NCI-H524 treated with DMSO at 0.1 percent for 48 hours (cell line): ENCODE measurements around the gene PEMT.

ENCODE experiments used
- DNase-seq: peaks from one replicate; lab custom pipeline; 2025; lab: John Stamatoyannopoulos, UW

The PEMT gene

DNA sequence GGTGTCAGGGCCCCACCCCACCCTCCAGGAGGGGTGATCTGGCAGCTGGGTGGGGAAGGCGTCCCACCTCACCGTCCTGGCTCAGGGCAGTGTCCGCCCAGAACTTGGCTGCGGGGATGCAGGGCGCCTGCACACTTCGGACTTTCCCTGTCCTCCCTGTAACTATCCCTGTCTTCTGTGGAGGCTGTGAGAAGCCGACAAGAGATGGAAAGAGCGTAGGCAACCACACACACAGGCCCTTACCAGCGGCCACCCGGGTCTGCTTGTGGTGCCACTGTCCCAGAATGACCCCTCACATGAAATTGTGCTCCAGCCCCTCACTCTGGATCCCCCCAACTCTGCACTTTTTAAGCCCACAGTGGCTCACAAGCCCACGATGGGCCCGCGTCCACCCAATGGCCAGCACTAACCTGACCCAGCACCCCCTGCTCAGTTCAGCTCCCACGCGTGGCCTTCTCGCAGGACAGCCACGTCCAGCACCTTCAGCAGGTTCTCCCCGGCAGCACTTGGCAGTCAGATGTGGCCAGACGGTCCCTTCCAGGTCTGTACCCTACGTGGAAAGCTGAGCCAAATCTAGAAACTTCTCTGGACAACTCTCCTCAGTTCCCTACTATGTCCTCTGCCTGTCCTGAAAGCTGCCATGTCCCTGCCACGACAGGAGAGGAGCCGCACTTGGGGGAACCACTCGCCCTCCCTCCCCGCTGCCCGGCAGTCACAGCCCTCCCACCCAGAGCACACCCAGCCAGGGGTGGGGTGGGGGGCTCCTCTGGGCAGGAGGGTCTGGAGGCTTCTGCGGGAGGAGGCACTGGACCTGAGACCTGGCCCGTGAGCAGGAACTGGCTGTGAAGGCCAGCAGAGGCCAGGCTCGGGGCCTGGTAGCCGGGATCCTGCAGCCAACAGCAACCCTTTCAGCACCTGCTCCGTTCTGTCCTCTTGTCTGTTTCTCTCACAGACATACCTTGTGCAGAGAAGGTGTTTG lies 38.0 kb downstream of the PEMT start:
- no peak for DNase-seq

DNA sequence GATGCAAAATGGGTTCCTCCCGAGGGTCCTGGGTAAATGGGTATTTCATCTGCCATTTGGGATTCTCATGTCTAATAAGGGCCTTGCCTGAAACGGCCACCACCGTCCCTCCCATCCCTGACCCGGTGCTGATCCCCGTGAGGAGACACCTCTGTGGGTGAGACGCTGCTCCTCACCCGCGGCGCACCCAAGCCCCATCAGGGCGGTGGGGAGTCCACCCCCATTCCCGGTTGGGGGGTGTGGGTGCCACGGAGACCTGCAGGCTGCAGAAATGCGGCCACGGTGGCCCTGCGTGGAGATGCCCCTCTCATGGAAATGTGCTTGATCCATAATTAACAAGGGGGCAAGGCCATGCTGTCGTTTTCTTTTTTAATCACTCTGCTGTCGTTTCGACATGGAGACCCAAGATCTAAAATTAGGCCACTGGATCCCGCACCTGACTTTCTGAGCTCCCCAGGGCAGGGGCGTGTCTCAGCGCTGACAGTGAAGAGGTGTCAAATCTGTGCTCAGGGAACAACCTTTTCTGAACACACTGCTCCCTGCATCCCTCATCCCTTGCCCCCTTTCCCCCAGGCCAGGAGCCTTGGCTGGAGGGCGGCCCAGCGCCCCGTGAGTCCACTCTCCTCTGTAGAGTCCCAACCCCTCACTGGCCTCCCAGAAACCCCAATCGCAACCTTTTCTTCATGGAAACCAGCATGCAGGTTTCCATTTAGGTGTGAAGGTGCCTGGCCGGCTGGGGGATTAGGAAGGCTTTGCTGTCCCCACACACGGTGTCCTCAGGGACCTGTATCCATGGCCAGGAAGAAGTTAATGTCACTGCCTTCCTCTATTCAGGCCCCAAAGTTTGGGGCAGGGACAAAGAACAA lies 38.9 kb downstream of the PEMT start:
- DNase-seq: no peak

DNA sequence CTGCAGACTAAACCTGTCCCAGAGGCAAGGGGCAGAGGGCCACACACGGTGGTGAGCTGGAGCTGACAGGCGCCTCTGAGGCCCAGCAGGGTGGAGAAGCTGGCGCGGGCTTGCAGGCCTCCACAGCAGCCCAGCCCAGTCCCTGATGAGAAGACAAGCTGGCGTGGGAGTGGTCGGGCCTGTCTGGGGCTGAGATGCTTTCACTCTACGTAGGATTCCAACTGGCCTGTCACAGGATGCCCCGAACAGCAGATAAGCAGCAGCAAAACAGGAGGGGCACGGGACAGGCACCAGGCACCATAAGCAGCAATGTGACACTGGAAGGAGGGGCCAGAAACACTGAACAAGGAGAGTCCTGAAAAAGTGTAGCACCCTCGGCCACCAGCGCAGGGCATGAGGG lies 40.1 kb downstream of the PEMT start:
- no peak for DNase-seq

DNA sequence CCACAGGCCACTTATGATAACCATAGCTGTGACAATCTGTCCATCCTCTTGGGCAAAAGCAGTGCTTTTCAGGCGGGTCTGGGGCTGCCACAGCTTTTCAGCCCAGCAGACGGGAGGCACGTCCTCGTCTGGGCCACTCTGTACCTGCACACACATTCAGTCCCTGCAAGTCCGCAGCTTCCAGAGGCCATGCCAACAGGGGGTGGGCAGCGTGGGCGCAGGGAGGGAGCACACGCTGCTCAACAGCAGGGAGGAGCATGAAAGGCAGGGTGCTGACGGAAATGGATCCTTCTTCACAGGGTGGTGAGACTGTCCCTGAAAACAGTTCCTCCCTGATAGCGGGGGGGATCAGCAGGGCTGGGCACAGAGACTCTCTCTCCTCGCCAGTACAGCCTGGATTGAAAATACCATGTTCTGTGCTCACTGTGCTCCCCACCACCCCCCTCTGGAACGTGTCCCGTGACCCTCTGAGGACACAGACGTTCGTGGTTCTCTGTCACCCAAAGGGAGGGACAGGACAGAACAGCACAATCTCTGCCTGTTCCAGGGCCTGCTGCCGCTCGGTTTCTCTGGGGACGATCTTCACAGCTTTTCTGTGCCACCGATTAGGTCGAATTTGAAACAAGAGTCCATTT lies 41.7 kb downstream of the PEMT start:
- no peak for DNase-seq

DNA sequence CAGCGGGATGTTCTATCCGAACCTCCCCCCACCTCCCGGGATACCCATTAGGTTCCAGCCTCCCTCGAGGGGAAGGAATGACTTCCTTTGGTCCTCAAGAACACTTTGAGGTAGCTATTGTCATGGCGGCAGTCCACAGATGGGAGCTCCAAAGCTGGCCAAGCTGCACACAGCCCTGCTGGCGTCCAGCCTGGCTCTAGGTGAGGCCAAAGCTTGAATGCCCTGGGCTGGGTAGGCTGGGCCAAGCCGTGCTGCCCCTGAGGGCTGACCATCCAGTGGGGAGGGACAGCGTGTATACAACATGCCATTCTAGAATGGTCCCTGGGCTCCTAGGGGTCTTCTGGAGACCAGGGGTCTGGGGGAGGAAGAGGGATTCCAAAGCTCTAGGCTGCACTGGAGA lies 43.5 kb downstream of the PEMT start:
- DNase-seq: no peak

DNA sequence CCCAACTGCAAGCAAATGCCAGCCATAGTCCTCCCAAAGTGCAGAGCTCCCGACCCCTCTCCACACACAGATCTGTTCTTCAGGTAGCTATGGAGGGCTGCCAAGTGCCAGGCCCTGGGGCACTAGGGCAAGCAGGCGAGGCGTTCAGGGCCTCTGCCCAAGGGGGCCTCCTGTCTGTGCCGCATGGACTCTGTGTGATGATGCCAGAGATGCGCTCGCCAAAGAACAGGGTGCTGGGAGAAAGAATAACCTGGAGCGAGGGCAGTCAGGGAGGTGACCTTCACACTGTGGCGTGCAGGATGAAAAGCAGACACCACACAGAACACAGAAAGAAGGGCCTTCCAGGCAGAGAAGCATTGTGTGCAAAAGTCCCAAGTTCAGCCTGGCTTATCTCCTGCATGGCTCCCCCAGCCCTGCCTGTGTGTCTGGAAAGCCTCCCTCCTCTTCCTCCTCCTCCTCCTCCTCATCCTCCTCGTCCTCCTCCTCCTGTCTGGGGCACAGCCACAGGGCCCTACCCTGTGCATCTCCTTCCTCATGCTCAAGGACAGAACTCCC lies 44.2 kb downstream of the PEMT start:
- DNase-seq: no peak

DNA sequence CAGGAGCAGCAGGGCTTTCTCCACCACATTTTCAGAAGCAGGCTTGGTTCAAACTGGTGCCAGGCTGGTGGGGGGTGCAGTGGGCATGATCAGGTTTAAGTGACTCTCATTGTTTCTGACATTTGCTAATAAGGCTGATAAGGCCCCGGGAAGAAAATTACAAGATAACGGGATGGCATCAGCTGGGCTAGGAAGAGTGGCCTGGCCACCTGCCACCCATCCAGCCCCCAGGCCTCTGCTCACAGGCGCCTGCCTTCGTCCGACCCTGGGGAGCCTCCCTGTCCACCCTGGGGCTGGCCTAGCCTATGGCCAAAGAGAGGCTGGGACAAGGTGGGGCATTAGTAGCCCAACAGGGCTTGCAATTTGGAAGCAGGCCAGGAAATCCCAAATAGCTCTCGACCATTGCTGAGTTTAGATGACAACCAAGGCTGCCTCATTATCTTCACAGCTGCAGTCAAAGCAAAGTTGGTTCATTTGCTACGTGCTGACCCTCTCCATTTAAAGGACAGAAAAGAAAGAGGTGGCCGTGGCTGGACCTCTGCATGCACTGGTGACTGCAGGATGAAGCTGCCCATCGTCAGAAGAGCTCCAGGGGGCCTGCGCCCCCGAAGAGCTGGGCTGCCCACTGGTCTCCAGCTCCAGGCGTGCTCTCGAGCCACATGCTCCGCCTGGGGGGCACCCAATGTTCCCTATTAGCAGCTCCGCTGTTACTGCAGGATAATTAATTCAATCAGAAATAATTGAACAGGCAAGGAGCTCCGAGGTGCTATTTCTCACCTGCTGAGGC lies 44.9 kb downstream of the PEMT start:
- DNase-seq: no peak

DNA sequence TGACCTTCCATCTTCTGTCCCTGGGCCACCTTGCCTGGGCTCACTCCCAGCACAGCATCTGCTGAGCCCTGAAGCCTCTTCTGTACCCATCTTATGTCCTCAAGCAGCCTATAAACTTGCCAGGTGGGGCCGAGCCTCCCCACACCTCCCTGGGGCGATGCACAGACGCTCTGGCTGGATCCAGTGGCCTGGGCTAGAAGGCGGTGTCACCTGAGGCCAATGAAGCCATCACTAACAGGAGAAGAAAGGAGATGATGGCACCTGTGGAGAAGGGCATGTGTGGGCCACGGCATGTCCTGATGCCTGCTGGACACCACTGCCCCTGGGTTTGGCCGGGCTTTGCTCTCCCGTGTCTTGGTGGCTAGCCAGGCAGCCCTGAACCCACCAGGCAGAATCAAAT lies 45.5 kb downstream of the PEMT start:
- DNase-seq: no peak

DNA sequence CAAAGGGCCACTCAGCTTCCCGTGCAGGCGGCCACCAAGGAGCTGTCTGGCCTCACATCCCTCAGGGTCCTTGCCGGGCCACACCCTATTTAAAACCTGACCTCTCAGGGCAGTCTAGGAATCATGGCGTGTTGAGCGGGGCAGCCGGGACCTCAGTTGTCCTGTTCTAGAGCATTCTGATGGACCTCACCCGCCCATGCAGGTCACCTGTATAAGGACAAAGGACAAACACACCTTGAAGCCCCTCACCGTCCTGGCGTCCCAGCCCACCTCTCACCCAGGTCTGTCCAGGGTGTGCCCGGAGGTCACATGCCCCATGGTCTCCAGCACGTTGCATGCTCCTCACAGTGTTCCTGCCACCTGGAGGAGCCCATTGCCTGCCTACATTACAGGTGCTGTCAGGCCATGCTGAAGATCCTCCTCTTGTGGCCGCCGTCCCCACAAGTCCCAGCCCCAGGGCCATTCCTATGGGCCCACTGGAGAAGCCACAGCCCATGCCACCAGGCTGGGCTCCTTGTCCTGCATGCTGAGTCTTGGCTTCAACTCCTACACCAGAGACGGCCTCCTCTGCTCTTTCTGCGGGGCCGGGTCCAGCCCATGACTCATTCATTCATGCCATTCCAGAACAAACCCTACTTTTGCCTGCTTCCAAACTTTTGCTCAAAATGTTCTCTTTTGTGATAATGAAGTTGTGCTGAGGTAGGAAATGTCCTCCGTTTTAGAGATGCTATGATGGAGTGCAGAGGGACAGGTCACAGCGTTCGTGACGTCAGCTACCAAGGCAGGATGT lies 46.3 kb downstream of the PEMT start:
- DNase-seq: no peak

DNA sequence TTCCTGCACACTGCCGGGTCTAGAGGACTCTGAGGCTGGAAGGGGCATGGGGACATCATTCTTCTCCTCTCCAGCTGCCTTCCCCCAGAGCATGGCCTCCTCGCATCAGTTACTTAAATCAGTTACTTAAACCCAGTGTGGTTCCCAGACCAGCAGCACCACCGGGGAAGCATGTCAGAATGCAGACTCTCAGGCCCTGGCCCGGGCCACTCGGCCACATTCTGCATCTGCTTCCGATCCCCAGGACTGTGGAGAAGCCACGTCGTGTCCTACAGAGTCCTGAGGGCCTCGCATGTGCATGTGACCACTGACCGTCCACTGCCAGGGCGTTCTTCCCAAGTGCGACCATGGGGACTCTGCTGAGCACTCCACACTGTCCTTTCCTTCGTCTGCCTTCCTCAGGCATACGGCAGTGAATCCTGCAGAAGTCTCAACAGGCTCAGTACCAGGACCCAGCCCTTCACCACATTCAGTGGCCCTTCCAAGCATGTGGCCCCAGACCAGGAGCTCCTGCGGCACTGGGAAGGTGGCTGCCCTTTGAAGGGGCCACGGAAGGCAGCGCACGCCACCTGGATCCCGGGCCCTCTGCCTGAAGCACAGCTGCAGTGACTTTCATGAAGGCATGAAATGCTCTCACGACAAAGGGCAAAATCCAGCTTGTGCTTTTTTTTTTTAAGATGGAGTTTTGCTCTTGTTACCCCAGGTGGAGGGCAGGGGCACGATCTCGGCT lies 48.4 kb downstream of the PEMT start:
- DNase-seq: no peak

DNA sequence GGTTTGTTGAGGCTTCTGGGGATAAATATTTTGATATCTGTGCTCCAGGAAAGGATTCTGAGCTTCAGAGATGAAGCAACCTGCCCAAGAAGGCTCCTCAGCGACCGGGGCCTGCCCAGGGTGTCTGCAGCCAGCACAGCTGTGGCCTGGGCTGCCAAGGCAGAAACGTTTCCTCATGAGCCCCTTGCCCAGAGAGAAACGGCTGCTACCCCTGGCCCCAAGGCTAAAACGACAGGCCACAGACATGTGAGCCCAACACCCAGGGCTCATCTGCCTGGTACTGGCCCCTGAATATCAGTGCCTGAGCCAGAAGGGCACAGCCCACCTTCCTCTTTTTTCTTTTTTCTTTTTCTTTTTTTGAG lies 49.9 kb downstream of the PEMT start:
- DNase-seq: no peak

DNA sequence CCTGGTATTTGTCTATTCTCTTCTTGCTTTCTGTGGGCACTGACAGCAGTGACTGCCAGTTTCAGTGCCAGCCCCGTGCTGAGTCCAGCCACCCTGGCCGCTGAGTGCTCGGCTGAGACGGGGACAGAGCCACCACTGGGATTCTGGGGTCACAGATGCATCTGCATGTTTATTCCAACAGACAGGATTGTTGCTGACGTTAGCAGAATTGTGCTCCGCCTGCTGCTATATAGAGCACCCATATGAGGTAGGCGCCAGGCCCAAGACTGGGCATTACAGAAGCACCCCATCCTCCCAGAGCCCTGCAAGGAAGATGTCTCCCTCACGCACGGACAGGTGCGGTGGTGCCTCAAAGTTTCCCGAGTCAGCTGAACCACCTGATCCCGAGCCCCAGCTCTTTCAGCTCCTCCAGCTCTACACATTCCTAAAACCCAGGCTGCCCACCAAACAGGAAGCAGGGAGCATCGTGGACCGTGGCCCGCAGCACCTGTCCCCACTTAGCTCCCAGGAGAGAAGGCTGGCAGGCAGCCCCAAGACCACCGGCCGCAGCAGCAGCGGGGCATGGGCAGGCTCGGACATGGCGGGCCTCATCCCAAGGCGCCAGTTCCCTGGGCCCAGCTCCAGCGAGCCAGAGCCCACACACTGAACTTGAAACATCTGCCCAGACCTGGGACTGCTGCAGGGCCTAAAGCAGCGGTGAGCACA lies 50.4 kb downstream of the PEMT start:
- no peak for DNase-seq

DNA sequence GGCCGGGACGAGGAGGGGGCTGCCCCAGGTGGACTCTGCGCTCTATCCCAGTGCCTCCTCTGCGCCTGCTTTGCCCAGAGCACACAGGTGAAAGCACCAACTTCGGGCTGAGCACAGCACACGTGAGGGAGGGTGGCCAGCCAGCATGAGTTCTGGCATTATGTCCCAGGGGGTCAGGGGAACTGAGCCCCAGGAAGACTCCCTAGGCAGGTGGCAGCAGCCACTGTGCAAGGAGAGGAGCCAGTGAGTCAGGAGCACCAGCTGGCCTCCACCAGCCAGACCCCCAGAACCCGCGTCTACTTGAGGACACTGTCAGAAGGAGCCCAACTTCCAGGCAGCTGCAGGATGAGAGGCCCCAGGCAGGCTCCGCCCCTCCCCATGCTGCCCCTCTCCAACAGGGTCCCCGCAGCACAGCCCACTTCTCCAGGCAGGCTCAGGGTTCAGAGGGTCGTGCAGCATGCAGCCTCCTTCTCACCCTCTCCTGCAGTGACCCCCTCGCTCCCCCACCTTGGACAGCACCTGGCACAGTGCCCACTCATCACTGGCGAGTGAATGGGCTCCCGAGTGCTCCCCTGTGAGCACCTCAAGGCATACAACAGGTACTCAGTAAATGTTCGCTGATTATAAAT lies 51.1 kb downstream of the PEMT start:
- no peak for DNase-seq

DNA sequence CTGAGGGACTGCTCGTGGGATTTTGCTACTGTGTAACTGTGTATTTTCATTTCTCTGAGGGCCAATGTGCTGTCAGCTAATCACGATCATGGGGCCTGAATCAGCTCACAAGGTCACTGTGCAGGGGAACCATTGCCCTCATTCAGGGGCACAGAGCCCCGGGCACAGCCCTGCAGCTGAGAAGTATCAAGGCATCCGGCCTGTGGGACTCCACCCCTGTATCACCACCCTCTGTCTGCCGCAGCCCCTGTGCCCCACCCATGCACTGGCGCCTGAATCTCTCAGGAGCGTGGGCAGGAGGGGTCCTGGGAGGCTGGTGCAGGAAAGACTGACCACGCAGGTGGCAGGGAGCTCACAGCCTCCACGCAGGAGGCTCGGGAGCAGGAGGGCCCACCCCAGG lies 51.9 kb downstream of the PEMT start:
- DNase-seq: no peak

DNA sequence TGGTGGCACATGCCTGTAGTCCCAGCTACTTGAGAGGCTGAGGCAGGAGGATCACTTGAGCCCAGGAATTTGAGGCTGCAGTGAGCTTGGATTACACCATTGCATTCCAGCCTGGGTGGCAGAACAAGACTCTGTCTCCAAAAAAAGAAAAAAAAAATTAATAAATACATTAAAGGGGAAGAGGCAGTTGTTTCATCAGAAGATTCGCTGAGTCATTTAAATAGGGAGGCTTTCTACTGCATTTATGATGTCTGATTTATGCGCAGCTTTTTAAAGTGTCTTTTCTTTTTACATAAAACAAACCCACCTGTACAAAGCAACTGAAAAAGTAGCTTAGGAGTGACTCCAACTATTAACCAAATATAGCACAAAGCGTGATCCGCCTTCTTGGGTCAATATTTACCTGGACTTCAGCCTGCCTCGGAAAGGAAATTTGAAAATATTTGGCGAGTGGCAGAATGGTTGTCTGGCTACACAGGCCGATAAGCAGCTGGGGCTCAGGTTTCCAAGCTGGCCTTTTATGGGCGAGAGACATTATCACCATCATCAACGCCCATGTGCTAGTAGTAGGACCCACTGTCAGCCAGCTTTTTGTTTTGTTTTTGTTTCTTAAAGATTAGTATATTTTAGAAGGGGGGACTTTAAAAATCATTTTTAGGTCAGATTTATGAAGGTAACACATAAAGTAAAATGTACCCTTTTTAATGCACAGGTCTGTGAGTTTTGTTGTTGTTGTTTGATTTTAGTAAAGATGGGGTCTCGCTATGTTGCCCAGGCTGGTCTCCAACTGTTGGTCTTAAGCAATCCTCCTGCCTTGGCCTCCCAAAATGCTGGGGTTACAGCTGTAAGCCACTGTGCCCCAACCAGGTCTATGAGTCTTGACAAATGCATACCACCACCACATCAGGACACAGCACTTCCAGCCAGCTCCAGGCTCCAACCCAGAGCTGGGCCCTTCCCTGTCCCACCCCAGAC lies 52.8 kb downstream of the PEMT start:
- DNase-seq: no peak

DNA sequence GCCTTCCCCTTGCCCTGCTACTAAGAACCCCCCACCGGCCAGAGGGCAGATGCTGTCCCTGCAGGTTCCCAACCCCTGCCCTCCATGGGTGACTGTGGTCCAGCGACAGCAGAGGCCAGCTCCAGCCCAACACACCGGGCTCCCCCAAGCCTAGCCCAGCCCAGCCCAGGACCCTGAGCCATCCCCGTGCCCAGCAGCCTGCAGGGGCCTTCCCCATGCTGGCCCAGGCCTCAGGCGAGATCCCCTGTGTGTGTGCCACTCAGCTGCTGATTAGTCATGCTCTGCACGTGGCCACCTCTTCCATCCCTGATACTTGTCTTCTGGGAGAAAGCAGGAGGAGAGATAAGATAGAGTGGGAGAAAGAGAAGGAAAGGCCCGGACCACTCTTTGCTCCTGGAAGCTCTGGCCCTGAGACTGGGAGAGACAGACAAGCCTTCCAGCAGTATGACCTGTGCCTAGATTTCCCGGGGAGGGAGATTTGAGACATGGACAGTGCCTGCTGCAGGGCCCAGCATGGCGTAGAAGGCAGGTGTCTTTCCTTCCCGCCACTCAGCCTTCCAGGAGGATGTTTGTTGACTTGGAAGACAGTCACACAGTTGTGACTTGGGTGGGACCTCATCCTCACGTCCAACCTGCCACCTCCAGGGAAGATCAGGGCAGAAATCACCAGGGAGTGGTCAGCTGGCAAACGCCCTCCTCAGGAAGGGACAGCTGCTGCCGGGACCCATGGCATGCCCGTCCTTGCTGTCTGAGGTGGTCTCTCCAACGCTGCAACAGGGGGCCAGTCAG lies 54.0 kb downstream of the PEMT start:
- no peak for DNase-seq

DNA sequence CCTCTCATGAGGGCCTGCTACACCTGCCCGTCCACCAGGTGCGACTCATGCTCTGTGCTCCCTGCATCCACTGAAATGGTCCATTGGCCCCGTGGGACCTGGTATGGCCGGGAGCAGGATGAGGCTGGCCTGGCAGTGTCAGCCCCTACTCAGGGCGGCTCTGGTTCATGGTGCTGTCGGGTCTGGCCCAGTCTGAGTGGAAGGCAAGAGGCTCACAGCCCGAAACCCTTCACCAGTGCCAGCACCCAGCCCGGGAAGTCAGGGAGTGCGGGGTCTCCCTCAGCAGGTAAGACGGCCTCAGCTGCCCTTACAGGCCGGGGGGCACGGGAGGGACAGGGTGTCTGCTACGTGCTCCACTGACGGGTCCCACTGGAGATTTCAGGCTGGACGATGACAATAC lies 54.8 kb downstream of the PEMT start:
- no peak for DNase-seq
